ENCODE measurements around the gene VIM. TPM values are rescaled to one million over a fixed set of nuclear protein-coding genes. Genes with fewer than 3 reads are reported as not detected.
A peak's percentile ranks its signal among the peaks of the same experiment; 100 is the strongest.

VIM gene
- total RNA-seq, 1 experiment from 2014 or later: 1,966 TPM

DNA sequence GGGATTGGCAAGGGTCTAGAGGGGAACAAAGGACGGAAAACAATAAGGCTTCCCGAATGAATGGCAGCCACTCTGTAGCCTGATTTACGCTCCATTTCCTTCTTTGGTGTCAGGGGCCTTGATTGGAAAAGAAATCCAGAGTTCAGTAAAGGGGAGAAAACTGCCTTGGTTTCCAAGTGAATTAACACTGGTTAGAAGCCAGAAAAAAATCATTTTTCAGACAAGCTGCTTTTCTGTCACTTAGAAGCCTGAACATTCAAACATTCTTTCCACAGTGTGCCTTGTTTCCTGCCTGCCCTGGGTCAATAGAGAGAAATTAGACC is 26.3 kb upstream of the VIM start:
- H3K27me3 ChIP-seq (ENCODE audit: control insufficient read depth, insufficient read depth, low read length): no peaks in the 10 kb centered on the region
- H3K36me3 ChIP-seq (replicated peaks; ENCODE audit: control insufficient read depth, insufficient read depth, low read length): no peaks in the 10 kb centered on the region
- DNase-seq: no peak
- H3K4me3 ChIP-seq (ENCODE audit: insufficient read depth, low read depth, low read length): peak overlapping the region; percentile 66

GRCh38 chr10:17202506-17202905 is 25.5 kb upstream of the VIM start:
- no peaks in the 10 kb centered on the region for H3K36me3 ChIP-seq (replicated peaks; ENCODE audit: control insufficient read depth, insufficient read depth, low read length)
- H3K4me3 ChIP-seq (ENCODE audit: insufficient read depth, low read depth, low read length): no peak overlapping the region

DNA sequence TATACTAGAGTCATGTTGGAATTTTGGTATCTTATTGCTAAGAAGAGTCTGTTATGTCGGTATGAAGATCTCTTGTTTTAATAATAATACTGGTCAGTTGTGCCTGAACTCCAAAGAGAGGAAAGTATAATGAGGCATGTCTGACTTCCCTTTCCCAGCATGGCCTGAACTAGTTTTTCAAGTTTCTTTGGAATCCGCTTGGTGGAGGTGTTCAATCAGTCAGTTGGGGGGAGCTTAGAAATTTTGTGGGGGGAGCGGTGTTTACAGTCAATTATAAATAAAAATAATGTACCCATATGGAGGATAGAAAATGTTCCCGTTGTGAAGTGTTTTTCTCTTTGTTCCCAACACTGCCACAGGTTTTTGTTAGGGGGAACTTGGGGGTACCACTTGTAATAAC is 25.0 kb upstream of the VIM start:
- H3K36me3 ChIP-seq (replicated peaks; ENCODE audit: control insufficient read depth, insufficient read depth, low read length): no peaks in the 10 kb centered on the region
- DNase-seq: no peak
- H3K27me3 ChIP-seq (ENCODE audit: control insufficient read depth, insufficient read depth, low read length): no peaks in the 10 kb centered on the region
- no peak overlapping the region for H3K4me3 ChIP-seq (ENCODE audit: insufficient read depth, low read depth, low read length)

More at GRCh38 chr10:17202506-17202905, 25.5 kb upstream of the VIM start:
- no peak for DNase-seq
- no peaks in the 10 kb centered on the region for H3K27me3 ChIP-seq (ENCODE audit: control insufficient read depth, insufficient read depth, low read length)

GRCh38 chr10:17203416-17203815 is 24.6 kb upstream of the VIM start:
- H3K36me3 ChIP-seq (replicated peaks; ENCODE audit: control insufficient read depth, insufficient read depth, low read length): no peaks in the 10 kb centered on the region
- no peak for DNase-seq
- no peak overlapping the region for H3K4me3 ChIP-seq (ENCODE audit: insufficient read depth, low read depth, low read length)
- no peaks in the 10 kb centered on the region for H3K27me3 ChIP-seq (ENCODE audit: control insufficient read depth, insufficient read depth, low read length)

- no peak for DNase-seq
- Histone ChIP-seq H3K36me3 (replicated peaks; ENCODE audit: control insufficient read depth, insufficient read depth, low read length) (no peaks in the 10 kb centered on the region), H3K27me3 (ENCODE audit: control insufficient read depth, insufficient read depth, low read length) (no peaks in the 10 kb centered on the region), H3K4me3 (ENCODE audit: insufficient read depth, low read depth, low read length) (no peak overlapping the region)
Measured at GRCh38 chr10:17206210-17206709, 21.8 kb upstream of the VIM start.

GRCh38 chr10:17208476-17208875 is 19.6 kb upstream of the VIM start:
- Histone ChIP-seq H3K36me3 (replicated peaks; ENCODE audit: control insufficient read depth, insufficient read depth, low read length) (no peaks in the 10 kb centered on the region), H3K4me3 (ENCODE audit: insufficient read depth, low read depth, low read length) (no peak overlapping the region), H3K27me3 (ENCODE audit: control insufficient read depth, insufficient read depth, low read length) (no peaks in the 10 kb centered on the region)
- DNase-seq: no peak

DNA sequence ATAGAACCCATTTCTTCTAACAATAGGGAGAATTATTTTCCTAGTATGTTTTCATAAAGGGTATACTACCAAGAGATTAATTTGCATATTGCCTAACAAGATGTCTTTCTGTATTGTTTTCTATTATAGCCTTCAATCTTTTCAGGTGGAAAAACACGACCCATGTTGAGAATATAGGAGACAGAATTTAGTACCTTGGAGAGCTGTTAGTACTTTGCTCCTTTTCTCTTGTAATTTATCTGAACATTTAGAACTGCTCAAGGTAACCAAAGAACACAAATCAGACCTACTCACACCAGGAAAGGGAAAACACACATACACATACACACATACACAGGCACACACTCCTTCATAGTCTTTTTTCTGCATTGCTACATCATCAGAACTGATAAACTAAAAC is 18.7 kb upstream of the VIM start:
- Histone ChIP-seq H3K4me3 (ENCODE audit: insufficient read depth, low read depth, low read length) (no peak overlapping the region), H3K27me3 (ENCODE audit: control insufficient read depth, insufficient read depth, low read length) (no peaks in the 10 kb centered on the region), H3K36me3 (replicated peaks; ENCODE audit: control insufficient read depth, insufficient read depth, low read length) (no peaks in the 10 kb centered on the region)
- no peak for DNase-seq

GRCh38 chr10:17209881-17210280 is 18.2 kb upstream of the VIM start:
- no peak for DNase-seq
- H3K27me3 ChIP-seq (ENCODE audit: control insufficient read depth, insufficient read depth, low read length): no peaks in the 10 kb centered on the region
- H3K36me3 ChIP-seq (replicated peaks; ENCODE audit: control insufficient read depth, insufficient read depth, low read length): no peaks in the 10 kb centered on the region
- no peak overlapping the region for H3K4me3 ChIP-seq (ENCODE audit: insufficient read depth, low read depth, low read length)

GRCh38 chr10:17210361-17210760 is 17.7 kb upstream of the VIM start:
- no peak for DNase-seq
- H3K4me3 ChIP-seq (ENCODE audit: insufficient read depth, low read depth, low read length): no peak overlapping the region
- no peaks in the 10 kb centered on the region for H3K36me3 ChIP-seq (replicated peaks; ENCODE audit: control insufficient read depth, insufficient read depth, low read length)
- no peaks in the 10 kb centered on the region for H3K27me3 ChIP-seq (ENCODE audit: control insufficient read depth, insufficient read depth, low read length)

DNA sequence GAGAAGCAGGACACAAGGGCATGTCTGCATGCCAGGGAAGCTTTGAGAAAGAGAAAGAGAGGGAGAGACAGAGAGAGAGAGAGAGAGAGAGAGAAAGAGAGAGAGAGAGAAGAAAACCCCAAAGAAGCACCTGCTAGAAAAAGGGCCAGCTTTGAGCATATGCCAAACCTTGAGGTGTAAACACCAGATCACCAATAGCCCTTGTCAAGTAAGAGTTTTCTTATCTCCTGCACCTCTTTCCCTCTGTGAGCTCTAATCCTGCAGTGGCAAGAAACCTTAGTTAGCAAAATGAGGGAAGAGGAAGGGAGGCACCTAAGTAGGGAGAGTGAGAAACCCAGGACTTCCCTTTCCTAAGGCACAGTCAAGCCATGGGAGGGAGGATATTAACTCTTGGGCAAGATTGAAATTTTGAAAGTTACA is 15.2 kb upstream of the VIM start:
- Histone ChIP-seq H3K36me3 (replicated peaks; ENCODE audit: control insufficient read depth, insufficient read depth, low read length) (no peaks in the 10 kb centered on the region), H3K27me3 (ENCODE audit: control insufficient read depth, insufficient read depth, low read length) (no peaks in the 10 kb centered on the region), H3K4me3 (ENCODE audit: insufficient read depth, low read depth, low read length) (no peak overlapping the region)
- no peak for DNase-seq

- no peak overlapping the region for H3K4me3 ChIP-seq (ENCODE audit: insufficient read depth, low read depth, low read length)
Measured at GRCh38 chr10:17213646-17214349, 14.2 kb upstream of the VIM start.

DNA sequence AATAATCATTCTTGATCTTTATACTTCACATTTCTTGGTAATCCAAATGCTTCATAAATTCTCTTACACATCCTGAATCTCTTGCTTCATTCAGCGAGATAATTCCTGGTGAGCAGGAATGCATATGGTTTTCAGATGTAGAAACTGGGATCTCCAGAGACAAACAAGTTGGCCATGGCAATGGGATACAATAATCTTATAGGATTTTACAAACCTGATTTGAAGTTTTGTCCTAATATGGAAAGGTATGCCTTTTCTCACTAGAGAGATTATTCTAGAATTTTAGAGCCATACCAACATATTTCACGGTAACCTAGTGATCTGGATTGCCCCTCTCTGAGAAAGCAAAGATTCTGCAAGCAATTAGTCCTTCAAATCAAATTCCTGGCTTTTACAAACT is 13.5 kb upstream of the VIM start:
- Histone ChIP-seq H3K4me3 (ENCODE audit: insufficient read depth, low read depth, low read length) (no peak overlapping the region), H3K27me3 (ENCODE audit: control insufficient read depth, insufficient read depth, low read length) (no peaks in the 10 kb centered on the region), H3K36me3 (replicated peaks; ENCODE audit: control insufficient read depth, insufficient read depth, low read length) (no peaks in the 10 kb centered on the region)
- no peak for DNase-seq

More at GRCh38 chr10:17213646-17214349, 14.2 kb upstream of the VIM start:
- Histone ChIP-seq H3K36me3 (replicated peaks; ENCODE audit: control insufficient read depth, insufficient read depth, low read length) (no peaks in the 10 kb centered on the region), H3K27me3 (ENCODE audit: control insufficient read depth, insufficient read depth, low read length) (no peaks in the 10 kb centered on the region)
- DNase-seq: no peak

GRCh38 chr10:17214971-17215781 is 12.9 kb upstream of the VIM start:
- DNase-seq: no peak

DNA sequence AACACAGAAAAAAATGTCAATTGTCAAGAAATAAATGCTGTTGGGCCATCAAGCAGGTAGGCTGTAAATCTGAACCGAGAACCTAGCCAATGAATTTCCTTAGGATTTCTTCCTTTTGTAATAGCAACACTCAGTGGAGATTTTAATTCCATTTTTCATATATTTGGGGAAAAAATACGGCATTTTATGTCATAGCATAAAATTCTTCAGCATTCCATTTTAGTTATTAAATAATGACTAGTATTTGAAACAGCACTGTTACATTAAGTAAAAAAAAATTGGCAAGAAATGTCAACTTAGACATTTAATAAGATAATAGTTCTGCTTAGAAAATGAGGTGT is 12.3 kb upstream of the VIM start:
- no peak for DNase-seq
- H3K36me3 ChIP-seq (replicated peaks; ENCODE audit: control insufficient read depth, insufficient read depth, low read length): no peaks in the 10 kb centered on the region
- no peaks in the 10 kb centered on the region for H3K27me3 ChIP-seq (ENCODE audit: control insufficient read depth, insufficient read depth, low read length)
- no peak overlapping the region for H3K4me3 ChIP-seq (ENCODE audit: insufficient read depth, low read depth, low read length)

More at GRCh38 chr10:17214971-17215781, 12.9 kb upstream of the VIM start:
- Histone ChIP-seq H3K27me3 (ENCODE audit: control insufficient read depth, insufficient read depth, low read length) (no peaks in the 10 kb centered on the region), H3K4me3 (ENCODE audit: insufficient read depth, low read depth, low read length) (no peak overlapping the region), H3K36me3 (replicated peaks; ENCODE audit: control insufficient read depth, insufficient read depth, low read length) (no peaks in the 10 kb centered on the region)

DNA sequence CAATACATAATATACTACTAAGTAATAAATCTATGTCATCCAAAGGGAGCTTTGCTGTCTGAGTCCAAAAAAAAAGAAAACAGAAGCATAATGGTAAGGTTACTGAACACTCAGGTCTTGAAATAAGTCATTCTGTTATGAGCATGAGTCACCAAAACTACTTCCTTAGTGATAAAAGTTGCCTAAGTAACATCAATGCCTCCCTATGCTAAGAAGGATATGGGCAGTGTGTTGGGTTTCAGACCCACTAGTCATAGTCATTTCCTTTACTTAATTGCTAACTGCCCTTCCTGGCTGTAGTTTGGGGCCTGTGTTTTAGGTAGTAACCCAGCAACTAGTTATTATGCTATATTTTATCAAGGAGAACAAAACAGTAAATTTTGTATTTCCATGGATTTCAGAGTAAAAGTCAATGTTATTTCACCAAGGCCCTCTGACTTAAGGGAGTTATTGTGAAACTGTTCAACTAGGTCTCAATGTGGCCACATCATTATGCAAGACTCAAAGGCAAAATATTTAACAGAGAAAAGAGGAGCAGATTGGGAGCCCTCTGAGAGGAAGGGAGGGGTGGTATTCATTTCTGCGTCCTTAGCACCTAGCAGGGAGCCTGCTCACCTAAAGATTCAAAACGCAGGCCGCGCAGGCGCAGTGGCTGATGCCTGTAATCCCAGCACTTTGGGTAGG is 11.7 kb upstream of the VIM start:
- no peaks in the 10 kb centered on the region for H3K36me3 ChIP-seq (replicated peaks; ENCODE audit: control insufficient read depth, insufficient read depth, low read length)
- no peaks in the 10 kb centered on the region for H3K27me3 ChIP-seq (ENCODE audit: control insufficient read depth, insufficient read depth, low read length)
- H3K4me3 ChIP-seq (ENCODE audit: insufficient read depth, low read depth, low read length): no peak overlapping the region
- no peak for DNase-seq
